PC-3 (cell line): ENCODE data around the gene EPGN. TPM values are rescaled to one million over a fixed set of nuclear protein-coding genes. Genes with fewer than 3 reads are reported as not detected.

Source experiments
- ATAC-seq: fragments of 200-7000 bp; cut with Tn5 transposase; 2 replicates; pipeline ENCODE4 v1.9.1; 2020; ENCODE audit warnings: mild to moderate bottlenecking, moderate library complexity
- Bru-seq: library from RNA; stranded (reverse); fragments of 400-500 nt; gene quantifications from one replicate; lab custom pipeline; 2021; lab: Mats Ljungman, UMichigan
- BruChase-seq, 2 experiments: library from RNA; stranded (reverse); fragments of 400-500 nt; gene quantifications; one replicate each; lab custom pipeline; 2021; lab: Mats Ljungman, UMichigan
- BruUV-seq: library from RNA; stranded (reverse); fragments of 400-500 nt; replicated peaks from 2 replicates; lab custom pipeline; 2021; lab: Mats Ljungman, UMichigan
- CTCF ChIA-PET: fragments of 300-600 bp; sonication (Branson Sonifier 250); formaldehyde crosslinking; loops from one replicate; lab custom pipeline; 2022; ENCODE audit warnings: antibody characterized with exemption; lab: Charles Lee
- POLR2A ChIA-PET: fragments of 300-600 bp; sonication (Branson Sonifier 250); formaldehyde crosslinking; loops from one replicate; lab custom pipeline; 2022; ENCODE audit warnings: antibody characterized with exemption; ENCODE audit not compliant: unreplicated experiment; lab: Charles Lee
- DNase-seq: peaks from one replicate; pipeline ENCODE4 v3.0.0-alpha.2; 2015
- H2AFZ ChIP-seq: fragments of 300-600 bp; sonication (generic); 2 replicates; pipeline ENCODE4 v1.6.0; 2016; ENCODE audit warnings: antibody characterized with exemption, low read length
- H3F3A ChIP-seq: fragments of 300-600 bp; sonication (generic); one replicate; pipeline ENCODE4 v1.6.0; 2017; ENCODE audit warnings: antibody characterized with exemption, low read length, control low read depth, mild to moderate bottlenecking; ENCODE audit not compliant: unreplicated experiment
- H3K27ac ChIP-seq: fragments of 300-600 bp; sonication (generic); 2 replicates; pipeline ENCODE4 v1.5.1; 2016; ENCODE audit warnings: mild to moderate bottlenecking, low read length
- H3K27me3 ChIP-seq: fragments of 300-600 bp; sonication (generic); 2 replicates; pipeline ENCODE4 v1.6.1; 2016; ENCODE audit warnings: low read length, mixed read lengths
- H3K36me3 ChIP-seq: fragments of 300-600 bp; sonication (generic); 2 replicates; pipeline ENCODE4 v1.6.1; 2016; ENCODE audit warnings: low read depth, mixed run types, low read length, mixed read lengths
- H3K4me1 ChIP-seq: fragments of 300-600 bp; sonication (generic); 2 replicates; pipeline ENCODE4 v1.5.1; 2016; ENCODE audit warnings: low read length; ENCODE audit not compliant: insufficient read depth
- H3K4me2 ChIP-seq: fragments of 300-600 bp; sonication (generic); 2 replicates; pipeline ENCODE4 v1.6.0; 2016; ENCODE audit warnings: low read length
- H3K4me3 ChIP-seq: fragments of 300-600 bp; sonication (generic); 2 replicates; pipeline ENCODE4 v1.5.1; 2016; ENCODE audit warnings: mild to moderate bottlenecking, low read length, mixed read lengths
- H3K79me2 ChIP-seq: fragments of 300-600 bp; sonication (generic); 2 replicates; pipeline ENCODE4 v1.6.1; 2017; ENCODE audit warnings: low read length, mixed read lengths
- H3K9ac ChIP-seq: fragments of 300-600 bp; sonication (generic); 2 replicates; pipeline ENCODE4 v1.6.0; 2016; ENCODE audit warnings: mild to moderate bottlenecking, low read length
- H3K9me2 ChIP-seq: fragments of 300-600 bp; sonication (generic); replicated peaks from 2 replicates; pipeline ENCODE4 v1.6.1; 2016; ENCODE audit warnings: mixed run types, low read length, mixed read lengths
- H3K9me3 ChIP-seq: fragments of 300-600 bp; sonication (generic); 2 replicates; pipeline ENCODE4 v1.6.1; 2016; ENCODE audit warnings: low read length, mixed read lengths
- H4K20me1 ChIP-seq: fragments of 300-600 bp; sonication (generic); 2 replicates; pipeline ENCODE4 v1.6.1; 2016; ENCODE audit warnings: low read length, mixed read lengths
- EZH2 ChIP-seq: fragments of 300-600 bp; sonication (generic); IDR thresholded peaks from one replicate; pipeline ENCODE4 v1.6.1; 2017; ENCODE audit warnings: antibody characterized with exemption, mild to moderate bottlenecking, low read length; ENCODE audit not compliant: unreplicated experiment
- EZH2phosphoT487 ChIP-seq: fragments of 300-600 bp; sonication (generic); IDR thresholded peaks from 2 replicates; pipeline ENCODE4 v1.6.1; 2018; ENCODE audit warnings: mild to moderate bottlenecking, antibody characterized with exemption, low read length, borderline replicate concordance
- intact Hi-C: fragments of 100-400 bp; cut with micrococcal nuclease; formaldehyde crosslinking; loops from 2 replicates; pipeline ENCODE4 v1.9.0; 2023
- long read RNA-seq: library from polyadenylated mRNA; unstranded; transcript quantifications from one replicate; pipeline ENCODE4 v2.0.0, GENCODE V29; 2021; ENCODE audit not compliant: unreplicated experiment
- total RNA-seq: library from RNA; depleted of rRNA; stranded (reverse); fragments of >200 nt; gene quantifications from 2 replicates; pipeline ENCODE4 v1.2.3, GENCODE V29; 2014; rRNA removed
- TF ChIP-seq, protein P1 (sequence below): fragments of 300-600 bp; sonication (generic); conservative IDR thresholded peaks from 2 replicates; pipeline ENCODE4 v1.5.1; 2017; ENCODE audit warnings: antibody characterized with exemption, low read depth, mild to moderate bottlenecking, low read length

Gene EPGN, protein sequence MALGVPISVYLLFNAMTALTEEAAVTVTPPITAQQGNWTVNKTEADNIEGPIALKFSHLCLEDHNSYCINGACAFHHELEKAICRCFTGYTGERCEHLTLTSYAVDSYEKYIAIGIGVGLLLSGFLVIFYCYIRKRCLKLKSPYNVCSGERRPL
- total RNA-seq (70.7 and 98.0 TPM in 2 replicates), Bru-seq, nascent RNA (percentile 87 among the genes with signal in this experiment), BruChase-seq, experiment 1, labeled RNA remaining after a 6-hour chase (percentile 87 among the genes with signal in this experiment), BruChase-seq, experiment 2, labeled RNA remaining after a 2-hour chase (percentile 73 among the genes with signal in this experiment)
- long read RNA-seq, partial matches to known transcripts, result 0 of 2 reads
- long read RNA-seq, other reads (novel, unspliced or antisense), result 2 of 2 reads

DNA sequence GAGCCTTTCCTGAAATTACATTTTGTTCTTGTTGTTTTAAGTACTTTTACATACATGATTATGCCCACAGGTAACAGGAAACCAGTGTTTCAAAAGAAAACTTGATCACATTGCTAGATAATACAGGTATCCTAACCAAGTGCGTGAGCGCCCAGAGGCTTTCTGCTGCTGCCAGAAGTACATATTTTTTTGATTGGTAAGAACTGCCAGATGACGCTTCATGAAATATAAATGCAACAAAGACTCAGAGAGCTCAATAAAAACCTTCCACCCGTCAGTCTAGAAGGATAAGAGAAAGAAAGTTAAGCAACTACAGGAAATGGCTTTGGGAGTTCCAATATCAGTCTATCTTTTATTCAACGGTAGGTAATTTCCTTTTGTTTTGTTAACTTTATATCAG lies at the start of gene EPGN:
Gene EPGN, plus strand, starts transcription at position 256 of the 400 bp plus-strand sequence. Its CDS starts 64 bp downstream, at position 320.
- CTCF ChIA-PET, result interaction anchor here (0.8 to 1.9 kb wide), 3 partner anchors 77 to 654 kb away, joined by 3 to 8 read pairs (median 4); no protein-coding TSS in a partner anchor
- H3K4me3 ChIP-seq, result peak within 1 kb of the TSS; percentile 69

DNA sequence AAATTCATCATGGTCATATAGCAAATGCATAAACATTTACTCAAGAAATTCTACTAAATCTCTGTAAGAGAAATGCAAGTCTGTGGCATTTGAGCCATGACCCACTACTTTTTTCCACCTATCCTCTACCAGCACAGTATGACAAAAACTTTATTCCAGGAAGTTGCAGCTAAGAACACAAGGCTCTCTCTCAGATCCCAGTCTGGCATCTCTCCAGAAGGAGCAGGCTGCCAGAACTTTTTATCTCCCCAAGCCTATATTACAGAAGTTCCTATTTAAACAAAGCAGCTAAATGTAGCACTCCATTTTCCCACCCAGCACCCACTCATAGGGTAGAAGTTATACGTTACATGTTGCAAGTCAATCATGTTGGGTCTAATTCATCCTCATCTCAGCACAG lies 49.3 kb upstream of the EPGN start:
- Histone ChIP-seq H3K36me3 (no peaks in the 10 kb centered on the region), H3K9me2 (no peaks in the 10 kb centered on the region), H3K9ac (no peak overlapping the region), H3K4me3 (no peak overlapping the region), H3K4me2 (no peak overlapping the region), H3F3A (no peaks in the 10 kb centered on the region), H3K79me2 (no peaks in the 10 kb centered on the region), H3K9me3 (no peaks in the 10 kb centered on the region), H3K27ac (no peak overlapping the region), H3K27me3 (no peaks in the 10 kb centered on the region), H2AFZ (no peak overlapping the region), H4K20me1 (no peaks in the 10 kb centered on the region), H3K4me1 (no peaks in the 10 kb centered on the region; the same call in 1 of the 2 replicates)
- ChIA-PET CTCF (no interaction called here), POLR2A (no interaction called here)
- no TSS peak for BruUV-seq
- ATAC-seq, result no peak
- no peak for TF ChIP-seq EZH2phosphoT487
- no peak for TF ChIP-seq EZH2
- TF ChIP-seq, protein P1, sequence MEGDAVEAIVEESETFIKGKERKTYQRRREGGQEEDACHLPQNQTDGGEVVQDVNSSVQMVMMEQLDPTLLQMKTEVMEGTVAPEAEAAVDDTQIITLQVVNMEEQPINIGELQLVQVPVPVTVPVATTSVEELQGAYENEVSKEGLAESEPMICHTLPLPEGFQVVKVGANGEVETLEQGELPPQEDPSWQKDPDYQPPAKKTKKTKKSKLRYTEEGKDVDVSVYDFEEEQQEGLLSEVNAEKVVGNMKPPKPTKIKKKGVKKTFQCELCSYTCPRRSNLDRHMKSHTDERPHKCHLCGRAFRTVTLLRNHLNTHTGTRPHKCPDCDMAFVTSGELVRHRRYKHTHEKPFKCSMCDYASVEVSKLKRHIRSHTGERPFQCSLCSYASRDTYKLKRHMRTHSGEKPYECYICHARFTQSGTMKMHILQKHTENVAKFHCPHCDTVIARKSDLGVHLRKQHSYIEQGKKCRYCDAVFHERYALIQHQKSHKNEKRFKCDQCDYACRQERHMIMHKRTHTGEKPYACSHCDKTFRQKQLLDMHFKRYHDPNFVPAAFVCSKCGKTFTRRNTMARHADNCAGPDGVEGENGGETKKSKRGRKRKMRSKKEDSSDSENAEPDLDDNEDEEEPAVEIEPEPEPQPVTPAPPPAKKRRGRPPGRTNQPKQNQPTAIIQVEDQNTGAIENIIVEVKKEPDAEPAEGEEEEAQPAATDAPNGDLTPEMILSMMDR, result no peak
- peak; percentile 31 for DNase-seq
- intact Hi-C loops, result no loop called here

More for the DNA sequence above, at the start of gene EPGN:
- peak; percentile 92 for DNase-seq
- Histone ChIP-seq H3K4me1 (peaks cover 34% of the 10 kb centered on the region), H3K27ac (peak within 1 kb of the TSS; percentile 86), H3K36me3 (peaks cover 4% of the 10 kb centered on the region; the same call in 1 of the 2 replicates), H3K27me3 (no peaks in the 10 kb centered on the region), H3K9ac (peak within 1 kb of the TSS; percentile 74), H3K9me2 (no peaks in the 10 kb centered on the region), H3K9me3 (no peaks in the 10 kb centered on the region), H3K79me2 (peaks cover 29% of the 10 kb centered on the region), H2AFZ (peak within 1 kb of the TSS; percentile 53), H4K20me1 (no peaks in the 10 kb centered on the region), H3K4me2 (peak within 1 kb of the TSS; percentile 76), H3F3A (peaks cover 15% of the 10 kb centered on the region)
- intact Hi-C loops, result loop anchor here (1.0 kb wide), 1 partner anchor 40 kb away; no protein-coding TSS in a partner anchor
- POLR2A ChIA-PET, result interaction anchor here (1.5 kb wide), 1 partner anchor 77 kb away, joined by 5 read pairs; no protein-coding TSS in a partner anchor
- peak; percentile 81 for ATAC-seq
- TF ChIP-seq EZH2phosphoT487 (no peak), EZH2 (no peak)
- TF ChIP-seq, protein P1, result no peak
- no TSS peak for BruUV-seq
